DMS153 (cell line): ENCODE measurements around the gene VTI1A.
"Not testable (repeated sequence)": the region's sequence is repeated elsewhere in the genome, so short reads cannot be mapped to it uniquely, and the experiment has no call there.

Experiments
- DNase-seq: peaks from one replicate; lab custom pipeline; 2025; lab: John Stamatoyannopoulos, UW

The VTI1A gene

GRCh38 chr10:112588225-112588990 lies 141.4 kb downstream of the VTI1A start:
- DNase-seq, result no peak

- no peak for DNase-seq
These were observed 142.1 kb downstream of the VTI1A start for GRCh38 chr10:112589081-112589480.

- DNase-seq, result not testable (repeated sequence)
These were observed 143.8 kb downstream of the VTI1A start for GRCh38 chr10:112590786-112591185.

- no peak for DNase-seq
These were observed 146.0 kb downstream of the VTI1A start for GRCh38 chr10:112593023-112593422.

- no peak for DNase-seq
These were observed 154.4 kb downstream of the VTI1A start for GRCh38 chr10:112601214-112602090.

GRCh38 chr10:112603062-112603461 lies 156.0 kb downstream of the VTI1A start:
- no peak for DNase-seq

- no peak for DNase-seq
These were observed 158.0 kb downstream of the VTI1A start for GRCh38 chr10:112605063-112605462.

- DNase-seq, result no peak
These were observed 160.5 kb downstream of the VTI1A start for GRCh38 chr10:112607506-112607905.

- no peak for DNase-seq
These were observed 166.6 kb downstream of the VTI1A start for GRCh38 chr10:112613620-112614019.

- DNase-seq, result no peak
These were observed 167.1 kb downstream of the VTI1A start for GRCh38 chr10:112614072-112614471.

GRCh38 chr10:112614586-112614985 lies 167.6 kb downstream of the VTI1A start:
- DNase-seq, result no peak

- DNase-seq, result no peak
These were observed 168.3 kb downstream of the VTI1A start for GRCh38 chr10:112615269-112615668.

GRCh38 chr10:112616647-112617046 lies 169.6 kb downstream of the VTI1A start:
- DNase-seq, result no peak

GRCh38 chr10:112618814-112619213 lies 171.8 kb downstream of the VTI1A start:
- DNase-seq, result no peak

- no peak for DNase-seq
These were observed 172.5 kb downstream of the VTI1A start for GRCh38 chr10:112619556-112619955.

- no peak for DNase-seq
These were observed 175.8 kb downstream of the VTI1A start for GRCh38 chr10:112622786-112623185.

- DNase-seq, result no peak
These were observed 177.6 kb downstream of the VTI1A start for GRCh38 chr10:112624546-112625048.

GRCh38 chr10:112628951-112629609 lies 182.1 kb downstream of the VTI1A start:
- no peak for DNase-seq

- no peak for DNase-seq
These were observed 184.7 kb downstream of the VTI1A start for GRCh38 chr10:112631501-112632400.

GRCh38 chr10:112634096-112634830 lies 187.2 kb downstream of the VTI1A start:
- no peak for DNase-seq

- DNase-seq, result no peak
These were observed 190.9 kb downstream of the VTI1A start for GRCh38 chr10:112637901-112638300.
